Muscle layer of duodenum (tissue), 2 donors: Measurements from ENCODE around the gene CLEC2B.

Experiments used
- H3K27ac ChIP-seq: one replicate; pipeline ENCODE4 v1.7.0; 2013; ENCODE audit warnings: mild to moderate bottlenecking, low read length
- H3K27me3 ChIP-seq: one replicate; pipeline ENCODE4 v1.7.0; 2013; ENCODE audit warnings: low read depth, mild to moderate bottlenecking, control low read depth, low read length
- H3K36me3 ChIP-seq, 2 donors: one replicate each; pipeline ENCODE4 v1.7.0; 2013; ENCODE audit warnings: low read length in 2 of 2, control low read depth in 1 of 2, mild to moderate bottlenecking in 1 of 2; ENCODE audit not compliant: insufficient read depth in 2 of 2, control insufficient read depth in 1 of 2
- H3K4me1 ChIP-seq, 2 donors: one replicate each; pipeline ENCODE4 v1.7.0; 2013; ENCODE audit warnings: low read length in 2 of 2, mild to moderate bottlenecking in 2 of 2, control low read depth in 1 of 2, moderate library complexity in 1 of 2; ENCODE audit not compliant: insufficient read depth in 2 of 2, control insufficient read depth in 1 of 2
- H3K4me3 ChIP-seq, 2 donors: one replicate each; pipeline ENCODE4 v1.7.0; 2013; ENCODE audit warnings: low read length in 2 of 2, low read depth in 1 of 2, mild to moderate bottlenecking in 1 of 2
- H3K9me3 ChIP-seq, 2 donors: one replicate each; pipeline ENCODE4 v1.7.0; 2013; ENCODE audit warnings: low read length in 2 of 2, control low read depth in 1 of 2, mild to moderate bottlenecking in 1 of 2; ENCODE audit not compliant: control insufficient read depth in 1 of 2
- donor health status: healthy.

CLEC2B gene

DNA sequence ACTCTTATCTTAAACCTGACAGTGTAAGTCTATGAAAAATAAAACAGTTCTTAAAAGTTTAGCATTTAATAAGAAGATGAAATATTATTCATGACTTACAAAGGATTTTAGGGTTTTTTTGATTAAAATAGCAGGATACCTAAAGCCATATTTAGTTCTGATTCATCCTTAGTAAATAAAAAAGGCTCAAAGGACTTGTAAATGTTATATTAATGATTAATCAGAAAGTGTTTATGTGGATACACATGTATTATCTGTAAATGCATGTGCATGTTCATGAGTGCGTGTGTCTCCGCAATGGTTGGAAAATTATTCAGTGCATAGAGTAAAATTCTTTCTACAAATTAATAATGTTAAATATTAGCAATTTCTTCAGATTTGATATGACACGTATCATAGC lies 37.4 kb downstream of the CLEC2B start:
- no peaks in the 10 kb centered on the region for H3K27me3 ChIP-seq
- no peak overlapping the region for H3K27ac ChIP-seq
- H3K36me3 ChIP-seq: no peaks in the 10 kb centered on the region
- H3K4me1 ChIP-seq: no peaks in the 10 kb centered on the region
- H3K4me3 ChIP-seq: no peak overlapping the region
- no peaks in the 10 kb centered on the region for H3K9me3 ChIP-seq

DNA sequence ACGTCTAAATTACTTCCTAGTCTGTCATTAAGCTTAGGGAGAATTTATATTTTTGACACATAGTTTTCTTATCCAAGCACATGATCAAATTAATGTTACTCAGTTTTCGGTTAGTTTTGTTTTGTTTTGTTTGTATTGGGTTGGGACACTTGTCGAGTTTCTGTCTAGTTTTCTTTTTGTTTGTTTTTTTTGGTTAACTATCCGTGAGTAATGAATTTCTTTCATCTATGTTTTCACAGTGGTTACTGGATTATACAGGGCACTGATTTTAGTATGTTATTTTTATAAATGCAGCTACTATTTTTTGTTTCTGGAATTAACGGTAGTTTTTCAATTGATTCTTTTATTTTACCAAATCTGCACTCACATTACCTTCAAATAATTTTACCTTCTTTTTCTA lies 39.2 kb downstream of the CLEC2B start:
- no peaks in the 10 kb centered on the region for H3K27me3 ChIP-seq
- no peaks in the 10 kb centered on the region for H3K36me3 ChIP-seq
- H3K27ac ChIP-seq: no peak overlapping the region
- no peaks in the 10 kb centered on the region for H3K9me3 ChIP-seq
- no peak overlapping the region for H3K4me3 ChIP-seq
- H3K4me1 ChIP-seq: no peaks in the 10 kb centered on the region

GRCh38 chr12:9829483-9829882 lies 39.7 kb downstream of the CLEC2B start:
- no peaks in the 10 kb centered on the region for H3K9me3 ChIP-seq
- no peak overlapping the region for H3K4me3 ChIP-seq
- no peaks in the 10 kb centered on the region for H3K4me1 ChIP-seq
- no peak overlapping the region for H3K27ac ChIP-seq
- H3K27me3 ChIP-seq: no peaks in the 10 kb centered on the region
- H3K36me3 ChIP-seq: no peaks in the 10 kb centered on the region

DNA sequence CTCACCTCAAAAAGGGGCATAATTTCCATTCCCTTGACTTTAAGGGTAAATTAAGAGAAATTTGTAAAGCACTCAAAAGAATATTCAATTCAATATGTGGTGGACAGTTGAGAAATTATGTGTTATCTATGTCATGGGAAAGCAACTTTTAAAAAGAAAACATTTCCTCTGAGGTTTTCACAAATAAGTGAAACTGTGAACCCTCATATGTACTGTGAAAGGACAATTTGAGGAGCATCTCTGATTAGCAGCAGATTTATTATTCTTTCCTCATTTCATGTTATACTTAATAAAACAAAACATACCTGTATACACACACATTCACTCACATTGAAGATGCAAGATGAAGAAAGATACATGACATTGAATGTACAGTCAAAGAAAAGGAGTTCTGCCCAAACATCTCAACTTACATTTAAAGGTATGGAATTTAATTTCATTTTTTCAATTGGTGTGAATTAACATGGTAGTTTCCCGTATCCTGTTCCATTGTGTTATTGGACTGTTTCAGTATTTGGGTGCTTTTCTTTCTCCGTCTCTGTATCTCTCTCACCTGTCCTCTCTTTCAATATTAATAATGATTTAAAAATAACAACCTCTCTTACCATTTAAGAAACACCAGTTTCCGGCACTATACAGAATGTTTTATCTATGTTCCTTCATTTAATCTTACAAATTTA lies 41.8 kb downstream of the CLEC2B start, which contains the start of gene KLRF1:
TSS of gene KLRF1 (plus strand) at position 273 of the 680 bp plus-strand sequence. CDS start at position 337, 64 bp downstream.
- no peaks in the 10 kb centered on the region for H3K9me3 ChIP-seq
- no peaks in the 10 kb centered on the region for H3K4me1 ChIP-seq
- H3K36me3 ChIP-seq: no peaks in the 10 kb centered on the region
- H3K4me3 ChIP-seq: no peak within 1 kb of the TSS
- H3K27ac ChIP-seq: no peak within 1 kb of the TSS
- no peaks in the 10 kb centered on the region for H3K27me3 ChIP-seq

DNA sequence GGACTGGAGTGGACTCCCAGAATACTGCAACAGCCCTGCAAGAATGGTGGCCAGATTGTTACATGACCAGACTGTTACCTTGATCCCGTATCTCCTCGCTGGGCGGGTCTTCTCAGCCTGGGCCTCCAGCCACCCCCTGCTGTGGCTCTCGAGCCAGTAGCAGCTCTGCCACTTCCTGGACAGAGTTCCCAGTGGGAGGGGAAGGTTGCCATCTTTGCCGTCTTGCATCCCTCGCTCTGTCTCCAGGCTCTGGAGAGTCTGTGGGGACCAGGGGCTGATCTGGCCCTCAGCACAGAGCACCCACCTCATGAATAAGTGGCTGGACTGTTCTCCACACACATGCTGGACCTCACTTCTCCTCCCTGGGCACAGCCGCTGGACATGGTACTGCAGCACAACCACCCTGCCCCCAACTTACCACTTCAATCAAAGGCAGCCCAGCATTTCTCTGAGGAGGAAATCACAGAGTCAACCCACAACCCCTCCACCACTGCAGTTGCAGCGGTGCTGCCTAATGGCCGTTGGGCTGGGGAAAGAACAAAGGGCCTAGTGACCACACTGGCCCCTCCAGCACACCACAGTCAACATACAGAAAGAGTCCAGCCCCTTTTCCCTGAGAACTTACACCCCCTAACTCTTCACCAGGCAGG lies 48.7 kb downstream of the CLEC2B start:
- Histone ChIP-seq H3K4me1 (no peaks in the 10 kb centered on the region), H3K27me3 (no peaks in the 10 kb centered on the region), H3K27ac (no peak overlapping the region)

GRCh38 chr12:9813821-9814798 lies 55.0 kb downstream of the CLEC2B start:
- H3K4me3 ChIP-seq: peak overlapping the region; percentile 33 to 52
- H3K27ac ChIP-seq: no peak overlapping the region
- H3K4me1 ChIP-seq: no peaks in the 10 kb centered on the region
- no peaks in the 10 kb centered on the region for H3K27me3 ChIP-seq
- H3K9me3 ChIP-seq: no peaks in the 10 kb centered on the region
- no peaks in the 10 kb centered on the region for H3K36me3 ChIP-seq

More for the DNA sequence above, 48.7 kb downstream of the CLEC2B start:
- Histone ChIP-seq H3K4me3 (no peak overlapping the region), H3K9me3 (no peaks in the 10 kb centered on the region), H3K36me3 (no peaks in the 10 kb centered on the region)

DNA sequence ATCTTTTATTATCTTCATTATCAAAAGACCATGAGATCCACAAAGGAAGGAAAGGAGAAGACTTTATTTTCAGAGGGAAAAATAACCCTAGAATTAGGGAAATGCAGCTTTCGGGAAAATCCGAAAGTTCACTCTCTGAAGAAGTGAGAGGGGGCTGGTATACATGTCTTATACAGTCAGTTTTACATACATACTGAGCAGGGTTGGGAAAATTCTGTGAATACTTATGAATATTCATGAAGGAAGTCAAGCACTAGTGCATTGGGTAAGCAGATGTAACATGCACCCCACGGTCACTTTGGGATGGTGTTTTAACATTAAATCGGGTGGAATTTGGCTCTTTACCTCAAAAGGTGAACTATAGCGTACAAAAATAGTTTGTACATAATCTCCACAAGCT lies 57.5 kb downstream of the CLEC2B start:
- no peaks in the 10 kb centered on the region for H3K9me3 ChIP-seq
- H3K27ac ChIP-seq: no peak overlapping the region
- H3K4me3 ChIP-seq: no peak overlapping the region
- H3K36me3 ChIP-seq: no peaks in the 10 kb centered on the region
- no peaks in the 10 kb centered on the region for H3K4me1 ChIP-seq
- no peaks in the 10 kb centered on the region for H3K27me3 ChIP-seq

DNA sequence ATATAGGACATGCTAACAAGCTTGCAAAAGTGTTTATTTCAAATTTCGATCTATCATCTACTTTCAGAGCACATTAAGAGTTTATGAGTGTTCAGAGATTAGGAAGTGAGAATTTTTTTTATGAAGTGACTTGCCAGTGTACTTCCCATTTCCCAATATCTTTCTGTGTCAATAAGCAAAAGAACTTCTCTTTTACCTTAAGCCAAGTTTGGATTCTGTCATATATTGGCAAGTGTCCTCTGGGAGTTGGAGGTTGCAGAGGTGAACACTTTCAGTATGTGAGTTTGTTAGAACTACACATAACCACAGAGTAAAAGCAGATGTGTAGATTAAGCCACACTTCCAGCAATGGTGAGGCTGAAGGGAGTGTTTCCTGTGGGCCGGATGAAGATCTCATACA lies 58.5 kb downstream of the CLEC2B start:
- H3K4me3 ChIP-seq: no peak overlapping the region
- no peaks in the 10 kb centered on the region for H3K9me3 ChIP-seq
- H3K27ac ChIP-seq: no peak overlapping the region
- no peaks in the 10 kb centered on the region for H3K27me3 ChIP-seq
- no peaks in the 10 kb centered on the region for H3K36me3 ChIP-seq
- H3K4me1 ChIP-seq: no peaks in the 10 kb centered on the region

DNA sequence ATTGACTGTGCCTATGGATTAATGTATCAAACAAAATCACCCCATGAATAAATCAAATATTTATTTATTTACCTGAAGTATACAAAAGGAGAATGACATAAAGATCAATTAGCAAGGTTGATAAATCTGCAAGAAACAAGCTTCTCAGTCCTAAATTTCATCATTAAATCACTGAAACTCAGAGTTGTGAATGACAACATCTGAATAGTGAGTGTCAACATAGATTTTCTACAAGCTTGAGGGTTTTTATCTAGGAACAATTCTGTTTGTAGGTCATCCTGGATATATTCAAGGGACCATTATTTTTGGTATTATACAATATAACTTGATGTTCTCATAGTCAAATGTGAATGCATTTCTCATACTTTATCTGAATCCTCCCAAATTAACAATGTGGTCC lies 59.3 kb downstream of the CLEC2B start:
- Histone ChIP-seq H3K9me3 (no peaks in the 10 kb centered on the region), H3K4me3 (no peak overlapping the region), H3K4me1 (no peaks in the 10 kb centered on the region), H3K27ac (no peak overlapping the region), H3K36me3 (no peaks in the 10 kb centered on the region), H3K27me3 (no peaks in the 10 kb centered on the region)

DNA sequence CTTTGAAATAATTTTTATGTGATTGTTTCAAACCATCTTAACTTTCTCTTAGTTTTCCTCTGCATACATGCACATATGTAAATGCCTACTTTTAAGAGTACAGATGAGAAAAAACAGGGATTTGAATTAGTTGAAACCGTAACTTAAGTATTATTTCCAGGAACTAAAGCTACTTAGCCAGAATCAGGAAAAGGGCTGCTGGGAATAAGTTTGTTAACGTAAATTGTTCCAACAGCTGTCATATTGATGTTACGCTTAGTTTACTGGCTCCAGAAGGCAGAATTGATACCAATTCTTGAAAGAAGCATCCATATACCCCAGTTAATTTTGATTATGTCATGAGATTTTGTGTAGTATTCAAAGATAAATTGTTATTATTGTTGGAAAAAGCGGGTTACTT lies 59.8 kb downstream of the CLEC2B start:
- Histone ChIP-seq H3K9me3 (no peaks in the 10 kb centered on the region), H3K4me1 (no peaks in the 10 kb centered on the region), H3K27me3 (no peaks in the 10 kb centered on the region), H3K27ac (no peak overlapping the region), H3K36me3 (no peaks in the 10 kb centered on the region), H3K4me3 (no peak overlapping the region)

DNA sequence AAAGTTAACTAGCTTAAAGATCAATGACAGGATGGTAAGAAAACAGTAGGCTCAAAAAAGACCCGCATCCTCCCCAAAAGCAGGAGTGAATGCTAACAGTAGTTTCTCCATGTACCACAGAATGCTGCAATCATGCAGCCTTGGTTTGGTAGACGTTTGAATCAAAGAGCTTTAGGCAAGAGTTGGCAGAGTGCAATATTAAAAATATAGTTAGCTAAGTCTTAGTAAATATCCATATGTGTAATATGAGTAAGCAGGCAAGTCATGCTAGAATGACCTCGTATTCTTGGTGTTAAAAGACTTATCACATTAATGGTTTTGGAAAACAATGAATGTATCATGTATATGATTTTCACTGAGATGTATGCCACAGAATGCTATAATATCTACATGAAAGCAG lies 60.6 kb downstream of the CLEC2B start:
- H3K36me3 ChIP-seq: no peaks in the 10 kb centered on the region
- no peaks in the 10 kb centered on the region for H3K9me3 ChIP-seq
- no peaks in the 10 kb centered on the region for H3K4me1 ChIP-seq
- H3K4me3 ChIP-seq: no peak overlapping the region
- no peak overlapping the region for H3K27ac ChIP-seq
- H3K27me3 ChIP-seq: no peaks in the 10 kb centered on the region
